Measurements from ENCODE around the gene KRTAP5-9. TPM values are rescaled to one million over a fixed set of nuclear protein-coding genes. Genes with fewer than 3 reads are reported as not detected.
"Not testable (repeated sequence)": the region's sequence is repeated elsewhere in the genome, so short reads cannot be mapped to it uniquely, and the experiment has no call there.

Gene KRTAP5-9
- total RNA-seq, 1 donor: not detected

DNA sequence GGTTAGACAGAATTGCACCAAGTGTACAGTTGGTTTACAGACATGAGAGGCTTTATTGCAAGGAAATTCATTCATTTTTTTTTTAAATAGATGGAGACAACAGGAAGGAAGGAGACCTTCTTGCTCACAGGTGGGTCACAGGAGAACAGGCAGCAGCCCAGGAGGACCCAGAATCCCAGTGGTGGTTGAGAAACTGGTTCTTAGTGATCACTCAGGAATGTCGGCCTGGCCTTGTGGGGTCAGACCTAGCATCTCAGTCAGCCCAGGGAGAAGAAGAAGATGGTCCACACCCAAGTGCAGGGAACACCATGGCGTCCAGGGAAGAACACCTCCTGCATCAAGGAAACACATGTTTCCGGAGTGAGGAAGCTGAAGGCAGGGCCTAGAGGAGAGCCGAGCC is 33.6 kb downstream of the KRTAP5-9 start:
- TF ChIP-seq, protein P1, sequence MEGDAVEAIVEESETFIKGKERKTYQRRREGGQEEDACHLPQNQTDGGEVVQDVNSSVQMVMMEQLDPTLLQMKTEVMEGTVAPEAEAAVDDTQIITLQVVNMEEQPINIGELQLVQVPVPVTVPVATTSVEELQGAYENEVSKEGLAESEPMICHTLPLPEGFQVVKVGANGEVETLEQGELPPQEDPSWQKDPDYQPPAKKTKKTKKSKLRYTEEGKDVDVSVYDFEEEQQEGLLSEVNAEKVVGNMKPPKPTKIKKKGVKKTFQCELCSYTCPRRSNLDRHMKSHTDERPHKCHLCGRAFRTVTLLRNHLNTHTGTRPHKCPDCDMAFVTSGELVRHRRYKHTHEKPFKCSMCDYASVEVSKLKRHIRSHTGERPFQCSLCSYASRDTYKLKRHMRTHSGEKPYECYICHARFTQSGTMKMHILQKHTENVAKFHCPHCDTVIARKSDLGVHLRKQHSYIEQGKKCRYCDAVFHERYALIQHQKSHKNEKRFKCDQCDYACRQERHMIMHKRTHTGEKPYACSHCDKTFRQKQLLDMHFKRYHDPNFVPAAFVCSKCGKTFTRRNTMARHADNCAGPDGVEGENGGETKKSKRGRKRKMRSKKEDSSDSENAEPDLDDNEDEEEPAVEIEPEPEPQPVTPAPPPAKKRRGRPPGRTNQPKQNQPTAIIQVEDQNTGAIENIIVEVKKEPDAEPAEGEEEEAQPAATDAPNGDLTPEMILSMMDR (IDR thresholded peaks at IDR 0.05; ENCODE audit: insufficient read depth, low read depth, low read length): no peak
- no peak for DNase-seq (ENCODE audit: low read depth)
- H3K4me3 ChIP-seq (ENCODE audit: low read depth, low read length): no peak overlapping the region

DNA sequence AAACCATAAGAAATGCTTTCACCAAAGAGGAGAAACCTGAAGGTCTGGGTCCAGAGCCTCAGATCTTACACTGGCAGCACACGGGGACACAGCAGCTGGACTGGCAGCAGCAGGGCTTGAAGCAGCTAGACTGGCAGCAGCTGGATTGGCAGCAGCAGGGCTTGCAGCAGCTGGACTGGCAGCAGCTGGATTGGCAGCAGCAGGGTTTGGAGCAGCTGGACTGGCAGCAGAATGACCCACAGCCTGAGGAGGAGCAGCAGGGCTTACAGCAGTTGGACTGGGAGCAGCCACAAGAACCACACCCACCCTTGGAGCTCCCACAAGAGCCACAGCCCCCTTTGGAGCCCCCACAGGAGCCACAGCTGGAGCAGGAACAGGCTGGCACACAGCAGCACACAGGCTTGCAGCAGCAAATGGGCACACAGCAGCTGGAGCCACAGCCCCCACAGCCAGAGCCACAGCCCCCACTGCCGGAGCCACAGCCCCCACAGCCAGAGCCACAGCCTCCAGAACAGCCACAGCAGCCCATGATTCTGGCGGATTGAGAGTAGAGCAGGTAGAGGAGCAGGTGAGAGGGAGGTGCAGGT is 34.2 kb downstream of the KRTAP5-9 start, which contains the start of gene KRTAP5-11:
Gene KRTAP5-11 (minus strand): TSS at position 567 of the 587 bp plus-strand sequence. CDS start 38 bp downstream, at position 529.
- no peak within 1 kb of the TSS for H3K4me3 ChIP-seq (ENCODE audit: low read depth, low read length)
- DNase-seq (ENCODE audit: low read depth): no peak
- TF ChIP-seq, protein P1 (IDR thresholded peaks at IDR 0.05; ENCODE audit: insufficient read depth, low read depth, low read length): no peak

DNA sequence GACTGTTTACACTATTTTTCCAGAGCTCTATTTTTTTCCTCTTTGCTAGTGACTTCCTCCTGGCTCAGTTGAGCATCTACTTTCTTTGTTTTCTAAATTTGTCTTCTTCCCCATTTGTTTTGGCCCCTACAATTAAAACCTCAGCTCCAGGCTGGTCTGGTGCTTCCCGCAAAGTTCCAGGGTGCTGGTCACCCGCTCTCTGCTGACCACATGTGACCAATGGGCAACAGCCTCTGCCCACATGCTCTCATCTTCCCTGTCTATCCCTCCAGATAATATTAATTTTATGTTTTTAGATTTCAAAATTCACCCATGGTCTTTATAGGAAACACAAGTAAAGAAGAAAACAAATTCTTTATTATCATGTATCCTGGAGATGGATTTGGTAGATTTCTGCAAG is 34.7 kb downstream of the KRTAP5-9 start:
- not testable (repeated sequence) for H3K4me3 ChIP-seq (ENCODE audit: low read depth, low read length); DNase-seq (ENCODE audit: low read depth)

DNA sequence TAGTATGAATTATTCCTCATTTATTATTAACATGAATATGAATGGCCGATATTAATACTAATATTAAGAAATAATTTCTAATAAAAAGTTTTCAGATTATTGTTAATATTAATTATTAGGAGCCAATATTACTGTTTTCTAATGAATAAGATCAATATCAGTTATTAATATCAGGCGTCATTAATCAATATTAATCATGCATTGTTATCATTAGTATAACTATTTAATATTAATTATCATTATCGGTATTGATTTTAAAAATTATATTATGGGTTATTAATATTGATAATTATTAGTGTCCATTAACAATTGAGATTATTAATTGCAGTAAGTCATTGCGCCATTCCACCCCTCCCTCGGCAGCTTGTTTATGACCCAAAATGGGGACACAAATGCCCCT is 37.5 kb downstream of the KRTAP5-9 start:
- DNase-seq (ENCODE audit: low read depth); H3K4me3 ChIP-seq (ENCODE audit: low read depth, low read length): not testable (repeated sequence)

DNA sequence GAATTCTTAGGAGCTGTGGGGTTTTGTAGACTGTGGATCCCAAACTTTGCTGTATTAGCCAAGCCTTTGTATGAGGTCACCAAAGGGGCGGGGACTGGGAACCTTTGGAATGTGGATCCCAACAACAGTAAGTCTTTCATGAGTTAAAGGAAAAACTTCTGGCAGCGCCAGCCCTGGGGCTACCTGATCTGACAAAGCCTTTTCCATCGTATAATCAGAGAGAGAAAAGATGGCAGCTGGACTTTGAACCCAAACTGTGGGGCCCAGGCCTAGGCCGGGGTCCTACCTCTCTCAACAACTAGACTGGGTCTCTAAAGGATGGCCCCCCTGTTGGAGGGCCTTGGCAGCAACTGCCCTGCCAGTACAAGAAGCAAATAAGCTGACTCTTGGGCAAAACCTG is 40.1 kb downstream of the KRTAP5-9 start:
- not testable (repeated sequence) for H3K4me3 ChIP-seq (ENCODE audit: low read depth, low read length)

DNA sequence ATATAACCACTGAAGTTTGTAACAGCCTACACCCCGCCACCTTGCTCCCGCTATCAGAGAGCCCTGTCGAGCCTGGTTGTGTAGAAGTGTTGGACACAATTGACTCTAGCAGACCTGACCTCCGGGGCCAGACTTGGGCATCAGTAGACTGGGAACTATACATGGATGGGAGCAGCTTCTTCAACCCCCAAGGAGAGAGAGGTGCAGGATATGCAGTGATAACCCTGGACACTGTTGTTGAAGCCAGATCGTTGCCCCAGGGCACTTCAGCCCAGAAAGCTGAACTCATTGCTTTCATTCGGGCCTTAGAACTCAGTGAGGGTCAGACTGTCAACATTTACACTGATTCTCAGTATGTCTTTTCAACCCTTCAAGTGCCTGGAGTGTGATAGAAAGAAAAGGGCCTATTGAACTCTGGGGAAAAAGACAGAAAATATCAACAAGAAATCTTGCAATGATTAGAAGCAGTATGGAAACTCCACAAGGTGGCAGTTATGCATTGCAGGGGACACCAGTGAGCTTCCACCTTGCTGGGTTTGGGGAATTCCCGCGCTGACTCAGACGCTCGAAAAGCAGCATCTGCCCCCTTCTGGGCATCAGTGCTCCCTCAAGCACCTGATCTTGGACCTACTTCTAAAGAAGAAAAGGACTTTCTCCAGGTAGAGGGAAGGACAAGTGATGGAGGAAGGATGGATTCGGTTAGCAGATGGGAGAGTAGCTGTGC is 40.8 kb downstream of the KRTAP5-9 start:
- not testable (repeated sequence) for H3K4me3 ChIP-seq (ENCODE audit: low read depth, low read length); DNase-seq (ENCODE audit: low read depth)

More for the DNA sequence above, 40.1 kb downstream of the KRTAP5-9 start:
- DNase-seq (ENCODE audit: low read depth): not testable (repeated sequence)

DNA sequence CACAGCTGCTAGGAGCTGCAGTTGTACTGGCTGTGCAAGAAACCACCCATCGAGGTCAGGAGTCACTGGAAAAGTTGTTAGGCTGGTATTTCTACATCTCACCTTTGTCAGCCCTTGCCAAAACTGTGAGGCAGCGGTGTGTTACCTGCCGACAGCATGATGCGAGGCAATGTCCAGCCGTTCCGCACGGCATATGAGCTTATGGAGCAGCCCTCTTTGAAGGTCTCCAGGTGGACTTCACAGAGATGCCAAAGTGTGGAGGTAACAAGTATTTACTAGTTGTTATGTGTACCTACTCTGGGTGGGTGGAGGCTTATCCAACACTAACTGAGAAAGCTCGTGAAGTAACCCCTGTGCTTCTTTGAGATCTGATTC is 41.3 kb downstream of the KRTAP5-9 start:
- not testable (repeated sequence) for DNase-seq (ENCODE audit: low read depth)

More for the DNA sequence above, 41.3 kb downstream of the KRTAP5-9 start:
- H3K4me3 ChIP-seq (ENCODE audit: low read depth, low read length): not testable (repeated sequence)

Small RNAs within 50 kb of the gene (small RNA-seq; reads per million reads assigned to genes)
- not detected for gene AP000867.1
- gene KRTAP5-14P: not detected

Other genes with a start within 250 kb of the KRTAP5-9 start
- 94.1 and 101 TPM in 2 replicates for gene DHCR7, start 100.0 kb upstream of the KRTAP5-9 start, total RNA-seq
- gene NADSYN1, start 95.2 kb upstream of the KRTAP5-9 start, total RNA-seq: 53.5 and 71.2 TPM in 2 replicates
- gene KRTAP5-7, start 21.2 kb upstream of the KRTAP5-9 start, total RNA-seq: not detected in 2 replicates
- not detected in 2 replicates for gene KRTAP5-8, start 10.4 kb upstream of the KRTAP5-9 start, total RNA-seq
- not detected in 2 replicates for gene KRTAP5-10, start 17.1 kb downstream of the KRTAP5-9 start, total RNA-seq
- gene KRTAP5-11, start 34.5 kb downstream of the KRTAP5-9 start, total RNA-seq: not detected in 2 replicates